ENCODE results near the gene PRR33. TPM values are rescaled to one million over a fixed set of nuclear protein-coding genes. Genes with fewer than 3 reads are reported as not detected.
A peak's percentile ranks its signal among the peaks of the same experiment; 100 is the strongest.

PRR33 gene
- total and polyA plus RNA-seq, 10 of the 15 experiments (the other 5 are each of a cell fraction or from before 2014, with no cell fraction given) = 0.02 to 1.0 (median 0.38) TPM; not detected in 6

GRCh38 chr11:1938343-1939005 lies 46.8 kb upstream of the PRR33 start (continued):
- TF ChIP-seq KDM1A (IDR thresholded peaks at IDR 0.05; ENCODE audit: borderline replicate concordance) (no peak), MLLT1 (IDR thresholded peaks at IDR 0.05) (no peak), SMAD1 (IDR thresholded peaks at IDR 0.05; ENCODE audit: low read depth, partially characterized antibody) (no peak)

GRCh38 chr11:1937616-1938342 lies 46.1 kb upstream of the PRR33 start:
- no peaks in the 10 kb centered on the region for H4K20me1 ChIP-seq (ENCODE audit: control insufficient read depth, insufficient read depth)
- no peak overlapping the region for H3K27ac ChIP-seq (ENCODE audit: control insufficient read depth, insufficient read depth)
- H2AFZ ChIP-seq (ENCODE audit: control insufficient read depth, low read depth, low read length) = no peak overlapping the region
- WGBS (ENCODE audit: insufficient coverage, insufficient replicate concordance, low lambda C conversion rate, missing lambda C conversion rate) = 35% methylated on average over 27 of the region's 35 CpGs
- H3K4me2 ChIP-seq (ENCODE audit: control insufficient read depth, insufficient read depth) = no peak overlapping the region
- intact Hi-C loops (cut with micrococcal nuclease; ENCODE audit: unreplicated experiment) (no loop called here), in situ Hi-C loops (cut with MboI) (no loop called here)
- no peaks in the 10 kb centered on the region for H3K36me3 ChIP-seq (ENCODE audit: control insufficient read depth in 2 of 2, insufficient read depth in 2 of 2, low read length in 1 of 2)
- ChIA-PET SMC1A (ENCODE audit: uncharacterized antibody, unreplicated experiment) (no interaction called here), RAD21 (ENCODE audit: unreplicated experiment) (interaction anchor here (0.7 kb wide), 1 partner anchor 101 kb away, joined by 4 read pairs; no protein-coding TSS in a partner anchor), CTCF (interaction anchor here (0.9 kb wide), 1 partner anchor 244 kb away, joined by 3 read pairs; no protein-coding TSS in a partner anchor), POLR2A (interaction anchor here (0.5 kb wide), 1 partner anchor 41 kb away, joined by 3 read pairs; no protein-coding TSS in a partner anchor)
- H3K27me3 ChIP-seq (replicated peaks in 1 of 2; ENCODE audit: control insufficient read depth in 2 of 2, insufficient read depth in 2 of 2, low read length in 1 of 2) = no peaks in the 10 kb centered on the region
- FAIRE-seq (no peak), DNase-seq (ENCODE audit: low read depth, low spot score) (no peak), ATAC-seq (no peak; the same call in 2 of the 3 replicates)
- TF ChIP-seq BHLHE40 (IDR thresholded peaks at IDR 0.05; ENCODE audit: borderline replicate concordance in 1 of 2, low read depth in 2 of 2, low read length in 1 of 2) = peak in 1 of 2 experiments; percentile 21; a peak in 2 of 4 replicates
- no peak for TF ChIP-seq SUPT20H (IDR thresholded peaks at IDR 0.05; ENCODE audit: borderline replicate concordance, control insufficient read depth, low read depth, low read length)
- no peak for TF ChIP-seq ZSCAN29 (IDR thresholded peaks at IDR 0.05)
- TF ChIP-seq HCFC1 (IDR thresholded peaks at IDR 0.05; ENCODE audit: low read length) = no peak
- no peak for TF ChIP-seq EP300 (IDR thresholded peaks at IDR 0.05; ENCODE audit: borderline replicate concordance in 1 of 2, control insufficient read depth in 1 of 2, low read depth in 2 of 2, low read length in 2 of 2)
- no peak for TF ChIP-seq BACH1 (IDR thresholded peaks at IDR 0.05; ENCODE audit: borderline replicate concordance)
- no peak for TF ChIP-seq POLR2AphosphoS2 (IDR thresholded peaks at IDR 0.05; ENCODE audit: low read depth, low read length)
- no peaks in the 10 kb centered on the region for H3K79me2 ChIP-seq (ENCODE audit: control insufficient read depth, insufficient read depth, low read length)
- H3K9ac ChIP-seq (ENCODE audit: control insufficient read depth, insufficient read depth, low read length) = no peak overlapping the region
- no peaks in the 10 kb centered on the region for H3K9me3 ChIP-seq (replicated peaks; ENCODE audit: control insufficient read depth, insufficient read depth, low read length)
- H3K4me1 ChIP-seq (ENCODE audit: control insufficient read depth, insufficient read depth, low read length) = no peaks in the 10 kb centered on the region
- BruUV-seq (replicated peaks) = no TSS peak
- no peak overlapping the region for H3K4me3 ChIP-seq
